ENCODE data around the gene EIF3I.

The EIF3I gene

DNA sequence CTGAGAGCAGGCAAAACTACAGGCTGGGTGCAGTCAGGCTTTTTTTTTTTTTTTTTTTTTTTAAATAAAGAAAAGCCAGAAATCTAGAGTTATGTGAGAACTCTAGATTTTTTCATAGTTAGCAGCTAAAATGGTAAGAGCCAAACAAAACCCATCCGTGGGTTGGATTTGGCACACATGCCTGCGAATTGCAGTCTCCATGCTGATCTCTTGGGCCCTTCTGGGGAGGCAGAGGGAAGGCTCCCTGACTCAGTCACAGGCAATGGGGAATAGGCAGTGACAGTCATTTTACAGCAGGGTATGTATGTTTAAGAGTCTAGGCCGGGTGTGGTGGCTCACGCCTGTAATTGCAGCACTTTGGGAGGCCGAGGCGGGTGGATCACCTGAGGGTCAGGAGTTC lies 40.1 kb upstream of the EIF3I start:
- Histone ChIP-seq H3K4me1 (ENCODE audit: control insufficient read depth in 1 of 2, insufficient read depth in 2 of 2, low read length in 2 of 2) (peaks cover 7 to 10% of the 10 kb centered on the region in 2 experiments), H2AK5ac (ENCODE audit: low read length) (no peak overlapping the region), H3K23ac (ENCODE audit: low read length) (no peak overlapping the region), H4K91ac (ENCODE audit: low read depth, low read length) (no peak overlapping the region), H2BK12ac (ENCODE audit: low read length) (no peak overlapping the region), H3K4me2 (ENCODE audit: low read length) (no peak overlapping the region), H3K18ac (ENCODE audit: low read length) (no peak overlapping the region), H3K4ac (ENCODE audit: low read depth, low read length) (peak overlapping the region; percentile 66), H3K36me3 (ENCODE audit: control insufficient read depth in 1 of 2, insufficient read depth in 2 of 2, low read length in 2 of 2) (peaks cover 17 to 31% of the 10 kb centered on the region in 2 experiments), H3K79me2 (ENCODE audit: control insufficient read depth, insufficient read depth, low read length, poor library complexity) (peaks cover 8% of the 10 kb centered on the region), H3K14ac (ENCODE audit: low read length) (no peak overlapping the region), H3K27ac (ENCODE audit: low read depth, low read length) (no peak overlapping the region), H2BK120ac (ENCODE audit: insufficient read depth, low read length, poor library complexity) (no peak overlapping the region), H3K27me3 (ENCODE audit: insufficient read depth, low read length) (no peaks in the 10 kb centered on the region), H3K9me3 (ENCODE audit: insufficient read depth, low read depth, low read length) (no peaks in the 10 kb centered on the region), H3K9ac (ENCODE audit: low read length) (peak overlapping the region; percentile 64), H4K12ac (ENCODE audit: low read depth, low read length) (no peak overlapping the region), H2BK5ac (ENCODE audit: low read depth, low read length, poor library complexity) (no peak overlapping the region), H2AFZ (ENCODE audit: insufficient read depth, low read length, poor library complexity) (peak overlapping the region; percentile 12), H4K8ac (ENCODE audit: low read depth, low read length) (no peak overlapping the region), H3K79me1 (ENCODE audit: low read length) (peaks cover 9% of the 10 kb centered on the region), H3K4me3 (ENCODE audit: low read depth, low read length) (no peak overlapping the region)
- no CpG with 5 or more reads among the region's 6 CpGs for WGBS (ENCODE audit: extremely low coverage, insufficient coverage, insufficient read length)
- no peak for DNase-seq

DNA sequence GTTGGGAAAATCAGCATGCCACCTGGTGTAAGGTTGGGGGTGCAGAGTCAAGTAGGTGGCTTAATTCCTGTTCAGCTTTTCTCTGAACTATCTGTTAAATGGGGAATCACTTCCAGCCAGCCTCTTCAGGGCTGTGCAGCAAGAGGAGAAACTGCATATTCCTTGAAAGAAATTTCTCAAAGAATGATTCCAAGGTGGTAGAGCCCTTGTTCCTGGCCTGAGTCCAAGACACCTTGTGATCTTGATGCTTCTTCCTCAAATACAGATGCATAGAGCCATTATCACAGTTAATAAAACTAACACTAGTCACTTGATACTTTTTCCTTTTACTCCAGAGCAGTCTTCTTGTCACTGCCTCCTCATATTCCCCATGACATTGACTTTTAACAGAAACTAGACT lies 37.6 kb upstream of the EIF3I start:
- Histone ChIP-seq H3K4me2 (ENCODE audit: low read length) (no peak overlapping the region), H3K36me3 (ENCODE audit: control insufficient read depth in 1 of 2, insufficient read depth in 2 of 2, low read length in 2 of 2) (peaks cover 36 to 53% of the 10 kb centered on the region in 2 experiments), H2AFZ (ENCODE audit: insufficient read depth, low read length, poor library complexity) (no peak overlapping the region), H2AK5ac (ENCODE audit: low read length) (no peak overlapping the region), H3K18ac (ENCODE audit: low read length) (no peak overlapping the region), H3K4ac (ENCODE audit: low read depth, low read length) (no peak overlapping the region), H4K91ac (ENCODE audit: low read depth, low read length) (no peak overlapping the region), H2BK12ac (ENCODE audit: low read length) (no peak overlapping the region), H3K9ac (ENCODE audit: low read length) (no peak overlapping the region), H3K79me2 (ENCODE audit: control insufficient read depth, insufficient read depth, low read length, poor library complexity) (peaks cover 8% of the 10 kb centered on the region), H3K9me3 (ENCODE audit: insufficient read depth, low read depth, low read length) (peaks cover 2% of the 10 kb centered on the region), H3K23ac (ENCODE audit: low read length) (no peak overlapping the region), H3K27me3 (ENCODE audit: insufficient read depth, low read length) (no peaks in the 10 kb centered on the region), H4K8ac (ENCODE audit: low read depth, low read length) (no peak overlapping the region), H3K4me3 (ENCODE audit: low read depth, low read length) (no peak overlapping the region), H2BK120ac (ENCODE audit: insufficient read depth, low read length, poor library complexity) (no peak overlapping the region), H3K4me1 (ENCODE audit: control insufficient read depth in 1 of 2, insufficient read depth in 2 of 2, low read length in 2 of 2) (peaks cover 7% of the 10 kb centered on the region in 2 experiments), H3K79me1 (ENCODE audit: low read length) (peaks cover 7% of the 10 kb centered on the region), H3K27ac (ENCODE audit: low read depth, low read length) (no peak overlapping the region), H4K12ac (ENCODE audit: low read depth, low read length) (no peak overlapping the region), H2BK5ac (ENCODE audit: low read depth, low read length, poor library complexity) (no peak overlapping the region), H3K14ac (ENCODE audit: low read length) (no peak overlapping the region)
- DNase-seq: no peak

DNA sequence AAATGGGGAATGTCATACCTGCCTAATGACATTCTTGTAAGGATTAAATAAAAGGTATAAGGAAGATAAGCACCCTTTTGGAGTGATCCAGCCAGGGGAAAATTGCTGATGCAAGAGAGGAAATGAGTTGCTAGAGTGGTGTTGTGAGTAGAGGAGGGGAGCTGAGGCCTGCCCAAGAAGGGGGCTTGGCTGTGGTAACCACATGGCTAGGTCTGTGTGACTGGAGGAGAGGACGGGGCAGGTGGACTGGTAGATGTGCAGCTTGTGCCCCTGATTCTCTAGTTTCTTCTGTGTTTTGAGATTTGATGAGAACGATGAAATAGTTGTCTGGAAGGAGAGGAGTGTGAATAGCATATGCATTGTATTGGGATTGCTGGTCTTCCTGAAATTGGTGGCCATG lies 36.1 kb upstream of the EIF3I start:
- Histone ChIP-seq H3K14ac (ENCODE audit: low read length) (no peak overlapping the region), H2AK5ac (ENCODE audit: low read length) (no peak overlapping the region), H3K4me3 (ENCODE audit: low read depth, low read length) (no peak overlapping the region), H3K18ac (ENCODE audit: low read length) (no peak overlapping the region), H4K8ac (ENCODE audit: low read depth, low read length) (no peak overlapping the region), H4K91ac (ENCODE audit: low read depth, low read length) (no peak overlapping the region), H3K9me3 (ENCODE audit: insufficient read depth, low read depth, low read length) (peaks cover 2% of the 10 kb centered on the region), H3K23ac (ENCODE audit: low read length) (no peak overlapping the region), H2BK5ac (ENCODE audit: low read depth, low read length, poor library complexity) (no peak overlapping the region), H3K27me3 (ENCODE audit: insufficient read depth, low read length) (no peaks in the 10 kb centered on the region), H3K4me2 (ENCODE audit: low read length) (no peak overlapping the region), H3K4me1 (ENCODE audit: control insufficient read depth in 1 of 2, insufficient read depth in 2 of 2, low read length in 2 of 2) (peaks cover 3 to 6% of the 10 kb centered on the region in 2 experiments), H3K79me1 (ENCODE audit: low read length) (no peaks in the 10 kb centered on the region), H3K4ac (ENCODE audit: low read depth, low read length) (no peak overlapping the region), H3K9ac (ENCODE audit: low read length) (no peak overlapping the region), H3K36me3 (ENCODE audit: control insufficient read depth in 1 of 2, insufficient read depth in 2 of 2, low read length in 2 of 2) (peaks cover 48 to 65% of the 10 kb centered on the region in 2 experiments), H2BK12ac (ENCODE audit: low read length) (no peak overlapping the region), H2AFZ (ENCODE audit: insufficient read depth, low read length, poor library complexity) (no peak overlapping the region), H3K79me2 (ENCODE audit: control insufficient read depth, insufficient read depth, low read length, poor library complexity) (peaks cover 3% of the 10 kb centered on the region), H4K12ac (ENCODE audit: low read depth, low read length) (no peak overlapping the region), H2BK120ac (ENCODE audit: insufficient read depth, low read length, poor library complexity) (no peak overlapping the region), H3K27ac (ENCODE audit: low read depth, low read length) (no peak overlapping the region)
- WGBS (ENCODE audit: extremely low coverage, insufficient coverage, insufficient read length): 100% methylated on average over 1 of the region's 2 CpGs
- no peak for DNase-seq

DNA sequence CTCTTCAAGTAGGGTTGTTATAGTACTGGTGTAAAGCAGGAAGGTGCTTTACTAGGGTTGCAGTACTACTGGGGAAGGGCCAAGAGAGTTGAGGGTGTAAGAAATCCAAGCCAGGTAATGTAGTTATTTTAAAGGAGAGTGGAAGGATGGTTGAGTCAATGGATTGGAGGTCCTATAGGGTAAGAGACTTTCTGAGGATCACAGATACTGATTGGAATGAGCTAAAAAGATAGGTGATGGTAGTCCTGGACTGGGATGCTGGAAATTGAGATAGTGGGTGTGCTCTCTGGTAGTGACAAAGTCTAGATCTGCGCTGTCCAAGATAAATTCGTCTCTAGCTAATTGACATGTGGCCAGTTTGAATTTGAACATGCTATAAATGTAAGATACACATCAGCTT lies 35.7 kb upstream of the EIF3I start:
- no peak overlapping the region for H3K23ac ChIP-seq (ENCODE audit: low read length)
- H3K9ac ChIP-seq (ENCODE audit: low read length): no peak overlapping the region
- H2AFZ ChIP-seq (ENCODE audit: insufficient read depth, low read length, poor library complexity): no peak overlapping the region
- H2BK5ac ChIP-seq (ENCODE audit: low read depth, low read length, poor library complexity): no peak overlapping the region
- H3K9me3 ChIP-seq (ENCODE audit: insufficient read depth, low read depth, low read length): peaks cover 2% of the 10 kb centered on the region
- no CpG with 5 or more reads among the region's 2 CpGs for WGBS (ENCODE audit: extremely low coverage, insufficient coverage, insufficient read length)
- peaks cover 48 to 65% of the 10 kb centered on the region in 2 experiments for H3K36me3 ChIP-seq (ENCODE audit: control insufficient read depth in 1 of 2, insufficient read depth in 2 of 2, low read length in 2 of 2)
- no peak overlapping the region for H4K91ac ChIP-seq (ENCODE audit: low read depth, low read length)
- DNase-seq: no peak
- no peak overlapping the region for H3K4me2 ChIP-seq (ENCODE audit: low read length)
- H3K4me1 ChIP-seq (ENCODE audit: control insufficient read depth in 1 of 2, insufficient read depth in 2 of 2, low read length in 2 of 2): peaks cover 0 to 3% of the 10 kb centered on the region in 2 experiments
- H3K4ac ChIP-seq (ENCODE audit: low read depth, low read length): no peak overlapping the region
- no peak overlapping the region for H3K18ac ChIP-seq (ENCODE audit: low read length)
- no peaks in the 10 kb centered on the region for H3K27me3 ChIP-seq (ENCODE audit: insufficient read depth, low read length)
- no peak overlapping the region for H3K14ac ChIP-seq (ENCODE audit: low read length)
- H3K79me1 ChIP-seq (ENCODE audit: low read length): no peaks in the 10 kb centered on the region
- H2AK5ac ChIP-seq (ENCODE audit: low read length): no peak overlapping the region
- H3K27ac ChIP-seq (ENCODE audit: low read depth, low read length): no peak overlapping the region
- H2BK120ac ChIP-seq (ENCODE audit: insufficient read depth, low read length, poor library complexity): no peak overlapping the region
- H3K4me3 ChIP-seq (ENCODE audit: low read depth, low read length): no peak overlapping the region
- no peak overlapping the region for H4K8ac ChIP-seq (ENCODE audit: low read depth, low read length)
- H3K79me2 ChIP-seq (ENCODE audit: control insufficient read depth, insufficient read depth, low read length, poor library complexity): no peaks in the 10 kb centered on the region
- no peak overlapping the region for H4K12ac ChIP-seq (ENCODE audit: low read depth, low read length)
- H2BK12ac ChIP-seq (ENCODE audit: low read length): no peak overlapping the region

Data from trophoblast cell (in vitro differentiated cells and primary cell).